ENCODE measurements around the gene ST6GAL1. TPM values are rescaled to one million over a fixed set of nuclear protein-coding genes. Genes with fewer than 3 reads are reported as not detected.

Gene ST6GAL1
- polyA plus RNA-seq, 1 of the 3 experiments (the other 2 are of a cell fraction), result 3.9 TPM

DNA sequence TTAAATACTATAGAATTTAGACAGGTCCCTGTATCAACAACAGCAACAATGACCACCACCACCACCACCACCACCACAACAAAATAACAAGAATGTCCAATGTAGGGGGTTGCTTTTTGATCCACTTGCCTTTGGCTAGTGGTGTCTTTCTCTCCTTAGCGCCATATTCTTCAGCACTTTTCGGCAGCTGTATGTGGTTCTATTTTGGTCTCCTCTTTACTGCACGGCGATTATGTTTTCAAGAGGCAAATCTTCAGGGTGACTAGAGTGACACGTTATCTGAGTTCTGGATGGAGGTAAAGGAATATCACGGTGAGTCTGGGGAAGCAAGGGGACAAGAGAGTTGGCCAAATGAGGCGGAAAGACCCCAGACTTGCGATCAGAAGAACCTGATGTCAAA is 56.1 kb downstream of the ST6GAL1 start:
- no peaks in the 10 kb centered on the region for H3K36me3 ChIP-seq (replicated peaks in 1 of 2; ENCODE audit: control insufficient read depth in 1 of 2, insufficient read depth in 2 of 2, low read length in 1 of 2)
- no peaks in the 10 kb centered on the region for H3K9me3 ChIP-seq
- H3K9ac ChIP-seq, result no peak overlapping the region
- no peak for TF ChIP-seq TEAD4 (IDR thresholded peaks at IDR 0.05; ENCODE audit: borderline replicate concordance, insufficient read depth)
- H3K4me3 ChIP-seq (ENCODE audit: low read depth in 2 of 2, low read length in 1 of 2), result no peak overlapping the region
- 91% methylated on average over 8 of the region's 8 CpGs for WGBS (ENCODE audit: low lambda C conversion rate)
- H3K27me3 ChIP-seq (ENCODE audit: insufficient read depth), result no peaks in the 10 kb centered on the region
- H2AFZ ChIP-seq (ENCODE audit: low read depth), result no peak overlapping the region
- H3K79me2 ChIP-seq (ENCODE audit: insufficient read depth), result no peaks in the 10 kb centered on the region
- CTCF ChIA-PET, result interaction anchor here (1.1 kb wide), 1 partner anchor 10 kb away, joined by 3 read pairs; no protein-coding TSS in a partner anchor
- no peaks in the 10 kb centered on the region for H3F3A ChIP-seq (replicated peaks; ENCODE audit: insufficient read depth)
- H4K20me1 ChIP-seq (ENCODE audit: insufficient read depth), result no peaks in the 10 kb centered on the region
- no peak for DNase-seq
- H3K4me1 ChIP-seq (ENCODE audit: control insufficient read depth in 1 of 2, insufficient read depth in 2 of 2, low read depth in 1 of 2, low read length in 1 of 2), result no peaks in the 10 kb centered on the region; a peak in 1 of 4 replicates
- H3K27ac ChIP-seq (ENCODE audit: low read depth in 2 of 2, low read length in 1 of 2), result no peak overlapping the region
- no peak overlapping the region for H3K4me2 ChIP-seq
- no peaks in the 10 kb centered on the region for H3K9me2 ChIP-seq
- POLR2A ChIA-PET, result no interaction called here

DNA sequence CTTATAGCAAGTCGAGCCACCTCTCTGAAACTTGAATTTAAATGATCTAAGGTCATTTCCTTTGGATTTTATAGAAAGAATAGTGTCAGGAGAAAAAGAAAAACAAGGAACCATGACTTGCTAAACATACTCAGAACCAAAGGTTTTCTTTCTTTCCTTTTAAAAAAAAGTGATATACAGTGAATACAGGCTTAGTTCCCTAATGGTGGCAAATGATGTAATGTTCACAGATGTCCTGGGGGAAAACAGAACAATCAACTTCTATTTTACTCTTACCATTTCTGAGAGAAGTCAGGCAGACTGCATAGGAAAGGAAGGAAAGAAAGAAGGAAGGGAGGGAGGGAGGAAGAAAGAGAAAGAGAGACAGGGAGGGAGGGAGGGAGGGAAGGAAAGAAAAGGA is 56.5 kb downstream of the ST6GAL1 start:
- no peaks in the 10 kb centered on the region for H3K9me2 ChIP-seq
- H3F3A ChIP-seq (replicated peaks; ENCODE audit: insufficient read depth), result no peaks in the 10 kb centered on the region
- no peak overlapping the region for H3K4me2 ChIP-seq
- H3K4me1 ChIP-seq (ENCODE audit: control insufficient read depth in 1 of 2, insufficient read depth in 2 of 2, low read depth in 1 of 2, low read length in 1 of 2), result no peaks in the 10 kb centered on the region; a peak in 1 of 4 replicates
- no peak overlapping the region for H2AFZ ChIP-seq (ENCODE audit: low read depth)
- H3K9ac ChIP-seq, result no peak overlapping the region
- CTCF ChIA-PET, result no interaction called here
- POLR2A ChIA-PET, result no interaction called here
- H3K9me3 ChIP-seq, result no peaks in the 10 kb centered on the region
- no peaks in the 10 kb centered on the region for H3K79me2 ChIP-seq (ENCODE audit: insufficient read depth)
- H3K36me3 ChIP-seq (replicated peaks in 1 of 2; ENCODE audit: control insufficient read depth in 1 of 2, insufficient read depth in 2 of 2, low read length in 1 of 2), result no peaks in the 10 kb centered on the region
- DNase-seq, result no peak
- no peaks in the 10 kb centered on the region for H3K27me3 ChIP-seq (ENCODE audit: insufficient read depth)
- TF ChIP-seq TCF12 (IDR thresholded peaks at IDR 0.05) (no peak), NFIC (IDR thresholded peaks at IDR 0.05; ENCODE audit: borderline replicate concordance) (no peak), RXRA (IDR thresholded peaks at IDR 0.05; ENCODE audit: borderline replicate concordance, low read depth) (no peak), EZH2phosphoT487 (IDR thresholded peaks at IDR 0.05; ENCODE audit: borderline replicate concordance, low read depth) (no peak)
- TF ChIP-seq, protein P1, sequence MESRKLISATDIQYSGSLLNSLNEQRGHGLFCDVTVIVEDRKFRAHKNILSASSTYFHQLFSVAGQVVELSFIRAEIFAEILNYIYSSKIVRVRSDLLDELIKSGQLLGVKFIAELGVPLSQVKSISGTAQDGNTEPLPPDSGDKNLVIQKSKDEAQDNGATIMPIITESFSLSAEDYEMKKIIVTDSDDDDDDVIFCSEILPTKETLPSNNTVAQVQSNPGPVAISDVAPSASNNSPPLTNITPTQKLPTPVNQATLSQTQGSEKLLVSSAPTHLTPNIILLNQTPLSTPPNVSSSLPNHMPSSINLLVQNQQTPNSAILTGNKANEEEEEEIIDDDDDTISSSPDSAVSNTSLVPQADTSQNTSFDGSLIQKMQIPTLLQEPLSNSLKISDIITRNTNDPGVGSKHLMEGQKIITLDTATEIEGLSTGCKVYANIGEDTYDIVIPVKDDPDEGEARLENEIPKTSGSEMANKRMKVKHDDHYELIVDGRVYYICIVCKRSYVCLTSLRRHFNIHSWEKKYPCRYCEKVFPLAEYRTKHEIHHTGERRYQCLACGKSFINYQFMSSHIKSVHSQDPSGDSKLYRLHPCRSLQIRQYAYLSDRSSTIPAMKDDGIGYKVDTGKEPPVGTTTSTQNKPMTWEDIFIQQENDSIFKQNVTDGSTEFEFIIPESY (IDR thresholded peaks at IDR 0.05; ENCODE audit: borderline replicate concordance, low read depth), result no peak
- TF ChIP-seq, protein P2, sequence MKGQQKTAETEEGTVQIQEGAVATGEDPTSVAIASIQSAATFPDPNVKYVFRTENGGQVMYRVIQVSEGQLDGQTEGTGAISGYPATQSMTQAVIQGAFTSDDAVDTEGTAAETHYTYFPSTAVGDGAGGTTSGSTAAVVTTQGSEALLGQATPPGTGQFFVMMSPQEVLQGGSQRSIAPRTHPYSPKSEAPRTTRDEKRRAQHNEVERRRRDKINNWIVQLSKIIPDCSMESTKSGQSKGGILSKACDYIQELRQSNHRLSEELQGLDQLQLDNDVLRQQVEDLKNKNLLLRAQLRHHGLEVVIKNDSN (IDR thresholded peaks at IDR 0.05; ENCODE audit: borderline replicate concordance, low read depth), result no peak
- no peak overlapping the region for H3K4me3 ChIP-seq (ENCODE audit: low read depth in 2 of 2, low read length in 1 of 2)
- H4K20me1 ChIP-seq (ENCODE audit: insufficient read depth), result no peaks in the 10 kb centered on the region
- H3K27ac ChIP-seq (ENCODE audit: low read depth in 2 of 2, low read length in 1 of 2), result no peak overlapping the region
- WGBS (ENCODE audit: low lambda C conversion rate), result 78% methylated on average over 1 of the region's 1 CpG

DNA sequence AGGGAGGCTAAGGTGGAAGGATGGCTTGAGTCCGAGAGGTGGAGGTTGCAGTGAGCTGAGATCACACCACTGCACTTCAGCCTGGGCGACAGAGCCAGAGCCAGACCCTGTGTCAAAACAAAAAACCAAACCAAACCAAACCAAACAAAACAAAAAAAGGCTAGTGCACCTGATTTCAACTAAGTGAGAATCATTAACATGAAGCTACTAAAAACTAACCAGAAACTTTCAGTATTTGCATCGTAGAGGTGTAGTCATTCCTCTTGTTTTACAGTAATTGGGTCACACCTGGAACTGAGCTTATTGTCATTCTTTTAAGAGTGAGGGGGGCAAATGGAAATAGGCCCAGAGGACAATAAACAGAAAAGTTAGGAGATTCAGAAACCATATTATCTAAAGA is 58.5 kb downstream of the ST6GAL1 start:
- ChIA-PET CTCF (no interaction called here), POLR2A (no interaction called here)
- Histone ChIP-seq H3K4me2 (no peak overlapping the region), H3F3A (replicated peaks; ENCODE audit: insufficient read depth) (no peaks in the 10 kb centered on the region), H3K9me2 (no peaks in the 10 kb centered on the region), H3K9me3 (no peaks in the 10 kb centered on the region), H3K27me3 (ENCODE audit: insufficient read depth) (no peaks in the 10 kb centered on the region), H2AFZ (ENCODE audit: low read depth) (no peak overlapping the region), H3K36me3 (replicated peaks in 1 of 2; ENCODE audit: control insufficient read depth in 1 of 2, insufficient read depth in 2 of 2, low read length in 1 of 2) (no peaks in the 10 kb centered on the region), H3K4me3 (ENCODE audit: low read depth in 2 of 2, low read length in 1 of 2) (no peak overlapping the region), H3K27ac (ENCODE audit: low read depth in 2 of 2, low read length in 1 of 2) (no peak overlapping the region), H3K9ac (no peak overlapping the region), H4K20me1 (ENCODE audit: insufficient read depth) (no peaks in the 10 kb centered on the region), H3K4me1 (ENCODE audit: control insufficient read depth in 1 of 2, insufficient read depth in 2 of 2, low read depth in 1 of 2, low read length in 1 of 2) (no peaks in the 10 kb centered on the region; a peak in 1 of 4 replicates), H3K79me2 (ENCODE audit: insufficient read depth) (no peaks in the 10 kb centered on the region)
- no peak for DNase-seq
- 85% methylated on average over 3 of the region's 3 CpGs for WGBS (ENCODE audit: low lambda C conversion rate)
- no peak for TF ChIP-seq TAF1 (IDR thresholded peaks at IDR 0.05; ENCODE audit: borderline replicate concordance, low read depth, low read length)
- TF ChIP-seq EP300 (IDR thresholded peaks at IDR 0.05; ENCODE audit: borderline replicate concordance in 1 of 2, low read depth in 1 of 2, low read length in 1 of 2), result no peak
- no peak for TF ChIP-seq NRF1 (IDR thresholded peaks at IDR 0.05; ENCODE audit: low read depth, low read length)
- TF ChIP-seq TEAD4 (IDR thresholded peaks at IDR 0.05; ENCODE audit: borderline replicate concordance, insufficient read depth), result no peak
- TF ChIP-seq ELF1 (IDR thresholded peaks at IDR 0.05), result no peak
- TF ChIP-seq, protein P3, sequence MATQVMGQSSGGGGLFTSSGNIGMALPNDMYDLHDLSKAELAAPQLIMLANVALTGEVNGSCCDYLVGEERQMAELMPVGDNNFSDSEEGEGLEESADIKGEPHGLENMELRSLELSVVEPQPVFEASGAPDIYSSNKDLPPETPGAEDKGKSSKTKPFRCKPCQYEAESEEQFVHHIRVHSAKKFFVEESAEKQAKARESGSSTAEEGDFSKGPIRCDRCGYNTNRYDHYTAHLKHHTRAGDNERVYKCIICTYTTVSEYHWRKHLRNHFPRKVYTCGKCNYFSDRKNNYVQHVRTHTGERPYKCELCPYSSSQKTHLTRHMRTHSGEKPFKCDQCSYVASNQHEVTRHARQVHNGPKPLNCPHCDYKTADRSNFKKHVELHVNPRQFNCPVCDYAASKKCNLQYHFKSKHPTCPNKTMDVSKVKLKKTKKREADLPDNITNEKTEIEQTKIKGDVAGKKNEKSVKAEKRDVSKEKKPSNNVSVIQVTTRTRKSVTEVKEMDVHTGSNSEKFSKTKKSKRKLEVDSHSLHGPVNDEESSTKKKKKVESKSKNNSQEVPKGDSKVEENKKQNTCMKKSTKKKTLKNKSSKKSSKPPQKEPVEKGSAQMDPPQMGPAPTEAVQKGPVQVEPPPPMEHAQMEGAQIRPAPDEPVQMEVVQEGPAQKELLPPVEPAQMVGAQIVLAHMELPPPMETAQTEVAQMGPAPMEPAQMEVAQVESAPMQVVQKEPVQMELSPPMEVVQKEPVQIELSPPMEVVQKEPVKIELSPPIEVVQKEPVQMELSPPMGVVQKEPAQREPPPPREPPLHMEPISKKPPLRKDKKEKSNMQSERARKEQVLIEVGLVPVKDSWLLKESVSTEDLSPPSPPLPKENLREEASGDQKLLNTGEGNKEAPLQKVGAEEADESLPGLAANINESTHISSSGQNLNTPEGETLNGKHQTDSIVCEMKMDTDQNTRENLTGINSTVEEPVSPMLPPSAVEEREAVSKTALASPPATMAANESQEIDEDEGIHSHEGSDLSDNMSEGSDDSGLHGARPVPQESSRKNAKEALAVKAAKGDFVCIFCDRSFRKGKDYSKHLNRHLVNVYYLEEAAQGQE (IDR thresholded peaks at IDR 0.05; ENCODE audit: low read depth, low read length), result no peak
- TF ChIP-seq, protein P2 (IDR thresholded peaks at IDR 0.05; ENCODE audit: borderline replicate concordance, low read depth), result no peak
- TF ChIP-seq, protein P4, sequence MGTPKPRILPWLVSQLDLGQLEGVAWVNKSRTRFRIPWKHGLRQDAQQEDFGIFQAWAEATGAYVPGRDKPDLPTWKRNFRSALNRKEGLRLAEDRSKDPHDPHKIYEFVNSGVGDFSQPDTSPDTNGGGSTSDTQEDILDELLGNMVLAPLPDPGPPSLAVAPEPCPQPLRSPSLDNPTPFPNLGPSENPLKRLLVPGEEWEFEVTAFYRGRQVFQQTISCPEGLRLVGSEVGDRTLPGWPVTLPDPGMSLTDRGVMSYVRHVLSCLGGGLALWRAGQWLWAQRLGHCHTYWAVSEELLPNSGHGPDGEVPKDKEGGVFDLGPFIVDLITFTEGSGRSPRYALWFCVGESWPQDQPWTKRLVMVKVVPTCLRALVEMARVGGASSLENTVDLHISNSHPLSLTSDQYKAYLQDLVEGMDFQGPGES (IDR thresholded peaks at IDR 0.05; ENCODE audit: low read depth, low read length), result no peak

Data from SK-N-SH (cell line).